ENCODE results near the gene ECSCR.

DNA sequence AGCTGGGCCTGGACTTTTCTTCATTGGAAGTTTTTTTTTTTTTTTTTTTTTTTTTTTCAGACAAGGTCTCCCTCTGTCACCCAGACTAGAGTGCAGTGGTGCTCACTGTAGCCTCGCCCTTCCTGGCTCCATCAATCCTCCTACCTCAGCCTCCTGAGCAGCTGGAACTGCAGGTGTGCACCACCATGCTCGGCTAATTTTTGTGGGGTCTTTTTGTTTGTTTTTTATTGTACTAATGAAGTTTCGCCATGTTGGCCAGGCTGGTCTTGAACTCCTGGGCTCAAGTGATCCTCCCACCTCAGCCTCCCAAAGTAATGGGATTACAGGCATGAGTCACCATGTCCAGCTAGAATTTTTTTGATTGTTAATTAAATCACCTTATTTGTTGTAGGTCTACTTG is 26.9 kb downstream of the ECSCR start:
- TF ChIP-seq, protein P1, sequence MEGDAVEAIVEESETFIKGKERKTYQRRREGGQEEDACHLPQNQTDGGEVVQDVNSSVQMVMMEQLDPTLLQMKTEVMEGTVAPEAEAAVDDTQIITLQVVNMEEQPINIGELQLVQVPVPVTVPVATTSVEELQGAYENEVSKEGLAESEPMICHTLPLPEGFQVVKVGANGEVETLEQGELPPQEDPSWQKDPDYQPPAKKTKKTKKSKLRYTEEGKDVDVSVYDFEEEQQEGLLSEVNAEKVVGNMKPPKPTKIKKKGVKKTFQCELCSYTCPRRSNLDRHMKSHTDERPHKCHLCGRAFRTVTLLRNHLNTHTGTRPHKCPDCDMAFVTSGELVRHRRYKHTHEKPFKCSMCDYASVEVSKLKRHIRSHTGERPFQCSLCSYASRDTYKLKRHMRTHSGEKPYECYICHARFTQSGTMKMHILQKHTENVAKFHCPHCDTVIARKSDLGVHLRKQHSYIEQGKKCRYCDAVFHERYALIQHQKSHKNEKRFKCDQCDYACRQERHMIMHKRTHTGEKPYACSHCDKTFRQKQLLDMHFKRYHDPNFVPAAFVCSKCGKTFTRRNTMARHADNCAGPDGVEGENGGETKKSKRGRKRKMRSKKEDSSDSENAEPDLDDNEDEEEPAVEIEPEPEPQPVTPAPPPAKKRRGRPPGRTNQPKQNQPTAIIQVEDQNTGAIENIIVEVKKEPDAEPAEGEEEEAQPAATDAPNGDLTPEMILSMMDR (IDR thresholded peaks at IDR 0.05): no peak
- TF ChIP-seq POLR2AphosphoS5 (IDR thresholded peaks at IDR 0.05; ENCODE audit: low read depth, low read length): no peak
